PFSK-1 (cell line): ENCODE data around the gene OPCML.

Source experiments
- SIN3A ChIP-seq: IDR thresholded peaks from 2 replicates; pipeline ENCODE4 v1.6.1; 2012; ENCODE audit warnings: mild to moderate bottlenecking, low read length, moderate library complexity, borderline replicate concordance; ENCODE audit not compliant: insufficient read depth
- TAF1 ChIP-seq: IDR thresholded peaks from 2 replicates; pipeline ENCODE4 v1.6.1; 2012; ENCODE audit warnings: low read length, control low read depth, borderline replicate concordance; ENCODE audit not compliant: insufficient read depth

- TF ChIP-seq TAF1 (no peak), SIN3A (no peak)
Observed at GRCh38 chr11:133388975-133389568, 143.2 kb downstream of the OPCML start.
